ENCODE data around the gene AOAH. TPM values are rescaled to one million over a fixed set of nuclear protein-coding genes. Genes with fewer than 3 reads are reported as not detected.

AOAH gene
- total RNA-seq, 1 donor from 2014 or later = 2.4 TPM

DNA sequence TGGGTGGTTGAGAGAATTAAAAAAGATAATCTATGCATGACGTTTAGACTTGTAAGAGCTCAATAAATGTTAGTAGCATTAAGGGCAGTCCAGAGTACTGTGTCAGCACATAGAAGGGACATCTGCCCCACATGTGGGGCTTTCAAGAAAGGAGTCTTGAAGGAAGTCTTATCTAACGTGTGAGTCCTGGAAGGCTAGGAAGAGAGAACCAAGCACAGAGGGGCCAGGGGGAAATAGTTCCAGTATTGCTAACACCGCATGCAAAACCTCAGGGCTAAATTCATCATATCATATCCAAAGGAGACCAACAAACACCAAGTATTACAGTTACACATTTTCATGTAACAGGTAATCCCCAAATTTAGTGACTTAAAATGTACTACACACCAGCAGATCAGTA is 122.7 kb downstream of the AOAH start:
- Mint-ChIP-seq H3K4me1 (no peaks in the 10 kb centered on the region), H3K27ac (no peak overlapping the region), H3K4me3 (no peak overlapping the region), H3K27me3 (no peaks in the 10 kb centered on the region), H3K9me3 (no peaks in the 10 kb centered on the region), H3K36me3 (ENCODE audit: low read depth) (no peaks in the 10 kb centered on the region)
- intact Hi-C loops (cut with micrococcal nuclease) = no loop called here
- DNase-seq (no peak), ATAC-seq (ENCODE audit: low read depth) (no peak)
- TF ChIP-seq, protein P1, sequence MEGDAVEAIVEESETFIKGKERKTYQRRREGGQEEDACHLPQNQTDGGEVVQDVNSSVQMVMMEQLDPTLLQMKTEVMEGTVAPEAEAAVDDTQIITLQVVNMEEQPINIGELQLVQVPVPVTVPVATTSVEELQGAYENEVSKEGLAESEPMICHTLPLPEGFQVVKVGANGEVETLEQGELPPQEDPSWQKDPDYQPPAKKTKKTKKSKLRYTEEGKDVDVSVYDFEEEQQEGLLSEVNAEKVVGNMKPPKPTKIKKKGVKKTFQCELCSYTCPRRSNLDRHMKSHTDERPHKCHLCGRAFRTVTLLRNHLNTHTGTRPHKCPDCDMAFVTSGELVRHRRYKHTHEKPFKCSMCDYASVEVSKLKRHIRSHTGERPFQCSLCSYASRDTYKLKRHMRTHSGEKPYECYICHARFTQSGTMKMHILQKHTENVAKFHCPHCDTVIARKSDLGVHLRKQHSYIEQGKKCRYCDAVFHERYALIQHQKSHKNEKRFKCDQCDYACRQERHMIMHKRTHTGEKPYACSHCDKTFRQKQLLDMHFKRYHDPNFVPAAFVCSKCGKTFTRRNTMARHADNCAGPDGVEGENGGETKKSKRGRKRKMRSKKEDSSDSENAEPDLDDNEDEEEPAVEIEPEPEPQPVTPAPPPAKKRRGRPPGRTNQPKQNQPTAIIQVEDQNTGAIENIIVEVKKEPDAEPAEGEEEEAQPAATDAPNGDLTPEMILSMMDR (IDR thresholded peaks at IDR 0.05) = no peak
- ChIA-PET CTCF (no interaction called here), POLR2A (no interaction called here)

DNA sequence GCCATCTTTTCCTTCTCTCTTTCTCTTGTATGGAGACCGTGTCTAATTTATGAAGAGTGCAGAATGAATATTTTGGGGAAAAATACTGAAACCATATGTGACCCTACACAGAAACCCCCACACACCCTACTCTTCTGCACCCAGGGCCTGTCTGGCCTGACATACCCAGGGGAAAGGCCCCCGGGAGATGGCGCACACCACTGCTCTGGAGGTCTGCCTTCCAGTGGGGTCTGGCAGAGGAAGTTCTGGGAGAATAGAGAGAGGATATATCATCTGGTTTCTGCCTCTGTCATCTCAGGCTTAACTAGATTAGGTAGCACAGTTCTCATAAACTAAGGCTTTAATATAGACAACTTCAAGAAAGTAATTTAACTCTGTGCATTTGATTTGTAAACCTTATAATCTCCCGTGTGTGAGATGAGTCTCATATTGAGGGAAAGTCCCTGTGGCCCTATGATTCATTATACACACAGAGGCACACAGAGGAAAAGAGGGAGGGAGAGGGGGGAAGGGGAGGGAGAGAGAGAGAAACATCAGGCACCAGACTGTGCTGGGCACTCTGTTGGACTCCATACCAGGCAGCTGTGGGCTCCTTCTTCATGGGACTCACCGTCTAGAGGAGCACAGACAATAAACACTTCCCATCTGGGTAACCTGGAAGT is 123.3 kb downstream of the AOAH start:
- TF ChIP-seq, protein P1 (IDR thresholded peaks at IDR 0.05) = no peak
- Mint-ChIP-seq H3K27ac (no peak overlapping the region), H3K36me3 (ENCODE audit: low read depth) (no peaks in the 10 kb centered on the region), H3K4me1 (no peaks in the 10 kb centered on the region), H3K27me3 (no peaks in the 10 kb centered on the region), H3K9me3 (no peaks in the 10 kb centered on the region), H3K4me3 (no peak overlapping the region)
- CTCF ChIA-PET = no interaction called here
- ATAC-seq (ENCODE audit: low read depth) (no peak), DNase-seq (no peak)
- intact Hi-C loops (cut with micrococcal nuclease) = no loop called here
- POLR2A ChIA-PET = no interaction called here

DNA sequence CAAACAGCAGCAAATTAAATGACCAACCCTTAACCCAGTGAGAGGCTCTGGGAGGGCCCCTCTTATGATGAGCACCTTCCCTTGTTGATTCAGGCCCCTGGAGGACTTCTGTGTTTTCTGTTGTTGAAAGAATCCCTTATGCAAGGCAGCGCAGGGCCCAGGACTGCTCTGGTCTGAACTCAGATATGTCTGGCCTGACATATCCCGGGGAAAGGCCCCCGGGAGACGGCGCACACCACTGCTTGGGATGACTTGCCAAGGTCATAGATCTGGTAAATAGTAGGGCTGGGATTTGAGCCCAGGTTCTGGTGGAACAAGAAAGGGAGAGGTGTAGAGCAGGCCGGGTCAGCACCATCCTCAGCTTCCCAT is 124.0 kb downstream of the AOAH start:
- Mint-ChIP-seq H3K27ac (no peak overlapping the region), H3K9me3 (no peaks in the 10 kb centered on the region), H3K27me3 (no peaks in the 10 kb centered on the region), H3K36me3 (ENCODE audit: low read depth) (no peaks in the 10 kb centered on the region), H3K4me1 (no peaks in the 10 kb centered on the region), H3K4me3 (no peak overlapping the region)
- TF ChIP-seq, protein P1 (IDR thresholded peaks at IDR 0.05) = no peak
- ChIA-PET CTCF (no interaction called here), POLR2A (no interaction called here)
- intact Hi-C loops (cut with micrococcal nuclease) = no loop called here
- ATAC-seq (ENCODE audit: low read depth) = no peak
- DNase-seq = no peak

DNA sequence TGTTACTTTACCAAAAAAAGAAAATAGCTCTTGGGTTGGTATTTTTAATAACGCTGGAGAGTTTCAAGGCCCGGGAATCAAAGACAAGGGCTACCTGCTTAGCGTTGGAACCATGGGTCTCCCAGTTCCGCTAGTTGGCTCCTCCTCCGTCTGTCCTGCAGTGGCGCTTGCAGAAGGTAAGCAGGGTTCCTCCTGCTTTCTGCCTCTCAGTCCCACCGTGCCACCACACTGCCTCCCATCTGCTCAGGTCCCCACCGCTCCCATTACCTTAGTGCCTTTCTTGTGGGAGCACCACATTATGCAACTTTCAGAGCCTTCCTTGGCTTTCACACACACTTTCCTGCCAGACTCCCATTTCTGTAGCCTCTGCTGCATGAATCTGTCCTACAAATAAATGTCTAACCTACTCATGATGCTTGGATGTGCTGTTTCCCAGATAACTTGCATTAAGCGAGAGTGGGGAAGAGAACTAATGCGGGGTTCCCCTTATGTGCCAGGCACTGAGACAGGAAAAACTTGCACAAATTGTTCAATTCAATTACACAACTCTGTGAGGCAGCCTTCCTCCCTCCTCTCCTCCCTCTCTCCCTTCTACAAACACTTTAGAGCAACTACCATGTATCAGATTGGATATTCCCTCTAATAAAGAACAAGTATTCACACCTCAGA is 124.5 kb downstream of the AOAH start:
- H3K4me3 Mint-ChIP-seq = no peak overlapping the region
- no peaks in the 10 kb centered on the region for H3K9me3 Mint-ChIP-seq
- ChIA-PET POLR2A (no interaction called here), CTCF (no interaction called here)
- H3K4me1 Mint-ChIP-seq = no peaks in the 10 kb centered on the region
- TF ChIP-seq, protein P1 (IDR thresholded peaks at IDR 0.05) = no peak
- ATAC-seq (ENCODE audit: low read depth) (no peak), DNase-seq (no peak)
- no peaks in the 10 kb centered on the region for H3K27me3 Mint-ChIP-seq
- no peaks in the 10 kb centered on the region for H3K36me3 Mint-ChIP-seq (ENCODE audit: low read depth)
- H3K27ac Mint-ChIP-seq = no peak overlapping the region
- intact Hi-C loops (cut with micrococcal nuclease) = no loop called here

DNA sequence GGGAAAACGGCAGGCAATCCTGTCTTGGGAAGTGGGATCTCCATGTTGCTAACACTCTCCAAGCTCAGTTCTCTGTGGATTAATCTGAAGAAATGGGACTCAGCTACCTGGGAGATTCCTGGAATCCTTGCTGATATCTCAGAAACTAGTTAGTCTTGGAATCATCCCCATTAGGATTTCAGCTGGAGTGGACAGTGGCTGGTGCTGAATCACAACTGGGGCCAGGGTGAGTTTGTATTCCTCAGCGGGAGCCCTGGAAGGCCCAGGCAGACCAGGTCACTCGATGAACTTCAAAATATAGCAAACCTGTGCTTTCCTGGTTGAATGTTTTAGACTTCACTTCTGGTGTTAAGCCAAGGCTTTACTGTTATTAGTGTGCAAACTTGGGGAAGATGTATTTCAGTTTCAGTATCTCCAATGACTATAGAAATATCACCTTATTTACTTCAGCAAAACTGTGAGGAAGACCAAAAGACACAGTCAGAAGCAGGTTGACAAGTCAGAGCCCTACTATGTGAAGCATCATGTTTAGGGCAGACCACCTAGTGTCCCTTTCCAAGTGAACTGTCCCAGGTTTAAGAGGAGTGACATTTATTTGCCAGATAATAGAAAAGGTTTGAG is 126.1 kb downstream of the AOAH start:
- ATAC-seq (ENCODE audit: low read depth) (no peak), DNase-seq (no peak)
- H3K27ac Mint-ChIP-seq = no peak overlapping the region
- intact Hi-C loops (cut with micrococcal nuclease) = no loop called here
- TF ChIP-seq, protein P1 (IDR thresholded peaks at IDR 0.05) = no peak
- no peaks in the 10 kb centered on the region for H3K9me3 Mint-ChIP-seq
- H3K4me3 Mint-ChIP-seq = no peak overlapping the region
- ChIA-PET CTCF (no interaction called here), POLR2A (no interaction called here)
- H3K4me1 Mint-ChIP-seq = no peaks in the 10 kb centered on the region
- H3K27me3 Mint-ChIP-seq = no peaks in the 10 kb centered on the region
- H3K36me3 Mint-ChIP-seq (ENCODE audit: low read depth) = no peaks in the 10 kb centered on the region

Data from activated B cell treated with CpG ODN at 0.5 μM for 24 hours (primary cell).